ENCODE measurements around the gene TRPC4. TPM values are rescaled to one million over a fixed set of nuclear protein-coding genes. Genes with fewer than 3 reads are reported as not detected.

TRPC4 gene
- total RNA-seq, 1 experiment from 2014 or later = not detected

DNA sequence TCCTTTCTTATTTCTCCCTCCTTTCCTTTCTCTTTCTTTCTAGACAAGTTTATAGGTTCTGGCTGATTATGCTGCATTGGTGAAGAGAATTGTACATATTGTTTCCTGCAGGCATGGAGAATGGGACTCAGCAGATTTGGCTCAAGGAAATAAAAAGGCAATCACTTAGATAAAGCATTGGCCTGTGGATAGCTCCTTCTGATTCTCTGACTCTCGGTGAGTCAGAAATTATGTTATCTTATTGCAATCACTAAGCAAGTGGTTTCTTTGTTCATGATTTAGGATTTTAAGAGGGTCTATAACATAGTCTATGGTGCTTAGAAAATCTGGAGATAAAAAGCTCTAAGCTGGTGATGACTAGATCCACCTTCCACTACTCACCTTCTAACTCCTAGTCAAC is 217.0 kb downstream of the TRPC4 start:
- no peaks in the 10 kb centered on the region for H3K36me3 Mint-ChIP-seq (ENCODE audit: insufficient read depth, unreplicated experiment)
- intact Hi-C loops (cut with micrococcal nuclease) = no loop called here
- no peaks in the 10 kb centered on the region for H3K27me3 Mint-ChIP-seq (ENCODE audit: insufficient read depth, unreplicated experiment)
- DNase-seq (ENCODE audit: unreplicated experiment) = no peak
- H3K4me1 Mint-ChIP-seq (ENCODE audit: insufficient read depth, unreplicated experiment) = peaks cover 6% of the 10 kb centered on the region
- H3K9me3 Mint-ChIP-seq (ENCODE audit: unreplicated experiment) = no peaks in the 10 kb centered on the region
- TF ChIP-seq, protein P1, sequence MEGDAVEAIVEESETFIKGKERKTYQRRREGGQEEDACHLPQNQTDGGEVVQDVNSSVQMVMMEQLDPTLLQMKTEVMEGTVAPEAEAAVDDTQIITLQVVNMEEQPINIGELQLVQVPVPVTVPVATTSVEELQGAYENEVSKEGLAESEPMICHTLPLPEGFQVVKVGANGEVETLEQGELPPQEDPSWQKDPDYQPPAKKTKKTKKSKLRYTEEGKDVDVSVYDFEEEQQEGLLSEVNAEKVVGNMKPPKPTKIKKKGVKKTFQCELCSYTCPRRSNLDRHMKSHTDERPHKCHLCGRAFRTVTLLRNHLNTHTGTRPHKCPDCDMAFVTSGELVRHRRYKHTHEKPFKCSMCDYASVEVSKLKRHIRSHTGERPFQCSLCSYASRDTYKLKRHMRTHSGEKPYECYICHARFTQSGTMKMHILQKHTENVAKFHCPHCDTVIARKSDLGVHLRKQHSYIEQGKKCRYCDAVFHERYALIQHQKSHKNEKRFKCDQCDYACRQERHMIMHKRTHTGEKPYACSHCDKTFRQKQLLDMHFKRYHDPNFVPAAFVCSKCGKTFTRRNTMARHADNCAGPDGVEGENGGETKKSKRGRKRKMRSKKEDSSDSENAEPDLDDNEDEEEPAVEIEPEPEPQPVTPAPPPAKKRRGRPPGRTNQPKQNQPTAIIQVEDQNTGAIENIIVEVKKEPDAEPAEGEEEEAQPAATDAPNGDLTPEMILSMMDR (IDR thresholded peaks at IDR 0.05; ENCODE audit: unreplicated experiment) = no peak
- ChIA-PET POLR2A (no interaction called here), CTCF (no interaction called here)
- H3K4me3 Mint-ChIP-seq (ENCODE audit: unreplicated experiment) = no peak overlapping the region
- H3K27ac Mint-ChIP-seq (ENCODE audit: low read depth, unreplicated experiment) = no peak overlapping the region
- BruUV-seq (replicated peaks) = no TSS peak

DNA sequence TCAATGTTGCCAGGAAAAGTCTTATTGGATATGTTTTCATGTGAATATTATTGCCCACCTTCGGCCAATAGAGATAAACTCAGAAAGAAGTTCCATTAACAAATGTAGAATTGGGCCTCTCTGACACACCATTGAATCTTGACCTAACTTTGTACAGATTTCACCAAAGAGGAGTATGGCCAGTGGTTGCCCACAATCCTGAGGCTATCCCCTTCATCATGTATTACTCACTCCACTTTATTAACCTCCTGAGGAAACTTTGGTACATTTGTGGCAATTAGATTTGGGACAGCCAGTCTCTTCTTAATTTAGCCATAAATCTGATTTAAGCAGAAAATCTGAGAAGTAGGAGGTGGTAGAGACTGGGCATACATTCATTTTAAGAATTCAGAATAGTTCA is 217.7 kb downstream of the TRPC4 start:
- BruUV-seq (replicated peaks) = no TSS peak
- peaks cover 6% of the 10 kb centered on the region for H3K4me1 Mint-ChIP-seq (ENCODE audit: insufficient read depth, unreplicated experiment)
- CTCF ChIA-PET = no interaction called here
- DNase-seq (ENCODE audit: unreplicated experiment) = no peak
- intact Hi-C loops (cut with micrococcal nuclease) = no loop called here
- no peaks in the 10 kb centered on the region for H3K36me3 Mint-ChIP-seq (ENCODE audit: insufficient read depth, unreplicated experiment)
- no peaks in the 10 kb centered on the region for H3K27me3 Mint-ChIP-seq (ENCODE audit: insufficient read depth, unreplicated experiment)
- TF ChIP-seq, protein P1 (IDR thresholded peaks at IDR 0.05; ENCODE audit: unreplicated experiment) = no peak
- H3K4me3 Mint-ChIP-seq (ENCODE audit: unreplicated experiment) = no peak overlapping the region
- H3K27ac Mint-ChIP-seq (ENCODE audit: low read depth, unreplicated experiment) = no peak overlapping the region
- POLR2A ChIA-PET = no interaction called here
- no peaks in the 10 kb centered on the region for H3K9me3 Mint-ChIP-seq (ENCODE audit: unreplicated experiment)

DNA sequence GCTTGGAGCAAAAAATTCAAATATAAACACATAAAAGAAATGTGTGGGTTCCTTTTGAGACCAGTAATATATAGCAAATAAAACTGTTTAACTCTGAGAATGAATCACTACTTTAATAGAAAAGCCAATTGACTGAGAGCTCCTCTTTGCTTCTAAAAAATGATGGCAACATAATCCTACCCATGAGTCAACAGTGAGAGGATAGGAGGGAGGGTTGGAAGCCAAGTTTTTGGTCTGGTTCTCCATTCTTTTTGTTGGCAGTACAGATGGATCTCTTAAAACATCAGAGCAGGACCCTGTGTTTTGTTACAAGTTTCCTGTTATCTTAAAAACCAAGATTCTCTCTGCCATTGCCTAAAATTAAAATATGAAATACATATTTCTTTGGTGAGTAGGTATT is 221.0 kb downstream of the TRPC4 start:
- no peaks in the 10 kb centered on the region for H3K27me3 Mint-ChIP-seq (ENCODE audit: insufficient read depth, unreplicated experiment)
- intact Hi-C loops (cut with micrococcal nuclease) = loop anchor here (10.0 kb wide), 1 partner anchor 766 kb away; no protein-coding TSS in a partner anchor
- H3K36me3 Mint-ChIP-seq (ENCODE audit: insufficient read depth, unreplicated experiment) = no peaks in the 10 kb centered on the region
- no peaks in the 10 kb centered on the region for H3K9me3 Mint-ChIP-seq (ENCODE audit: unreplicated experiment)
- H3K4me1 Mint-ChIP-seq (ENCODE audit: insufficient read depth, unreplicated experiment) = no peaks in the 10 kb centered on the region
- ChIA-PET POLR2A (interaction anchor here (0.6 to 0.7 kb wide), 3 partner anchors 52 to 584 kb away, joined by 3 to 4 read pairs (median 3); no protein-coding TSS in a partner anchor), CTCF (interaction anchor here (0.6 to 1.0 kb wide), 2 partner anchors 10 to 1248 kb away, joined by 3 to 4 read pairs; no protein-coding TSS in a partner anchor)
- no peak overlapping the region for H3K4me3 Mint-ChIP-seq (ENCODE audit: unreplicated experiment)
- TF ChIP-seq, protein P1 (IDR thresholded peaks at IDR 0.05; ENCODE audit: unreplicated experiment) = no peak
- BruUV-seq (replicated peaks) = no TSS peak
- DNase-seq (ENCODE audit: unreplicated experiment) = peak; percentile 16
- no peak overlapping the region for H3K27ac Mint-ChIP-seq (ENCODE audit: low read depth, unreplicated experiment)

DNA sequence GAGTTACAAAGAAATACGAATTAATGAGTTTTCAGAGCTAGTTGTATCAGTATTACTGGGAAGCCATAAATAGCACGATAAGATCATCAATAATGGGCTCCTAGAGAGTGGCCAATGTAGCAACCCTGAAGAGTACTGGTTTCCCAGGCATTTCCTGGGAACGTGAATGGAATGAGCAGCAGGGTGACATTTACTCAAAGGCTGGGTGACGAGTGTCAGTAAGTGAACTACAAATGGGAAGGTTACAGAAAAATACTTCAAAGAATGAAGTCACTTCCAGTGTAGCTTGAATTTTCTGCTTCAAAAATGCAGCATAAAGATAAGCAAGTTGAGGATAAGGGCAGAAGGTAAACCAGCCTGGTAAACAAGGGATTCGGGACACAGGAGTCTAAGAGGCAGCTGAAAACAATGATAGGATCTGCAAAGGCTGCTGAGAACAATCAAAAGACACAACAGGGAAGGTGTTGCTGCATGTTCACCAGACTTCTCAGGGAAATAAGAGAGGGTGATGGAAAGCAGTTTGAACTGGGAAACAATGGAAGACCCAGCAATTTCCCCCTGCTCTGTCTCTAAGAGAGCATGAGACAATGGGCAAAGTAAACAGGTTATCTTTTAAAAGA is 222.4 kb downstream of the TRPC4 start:
- Mint-ChIP-seq H3K27me3 (ENCODE audit: insufficient read depth, unreplicated experiment) (no peaks in the 10 kb centered on the region), H3K36me3 (ENCODE audit: insufficient read depth, unreplicated experiment) (no peaks in the 10 kb centered on the region), H3K27ac (ENCODE audit: low read depth, unreplicated experiment) (no peak overlapping the region), H3K4me3 (ENCODE audit: unreplicated experiment) (no peak overlapping the region), H3K4me1 (ENCODE audit: insufficient read depth, unreplicated experiment) (no peaks in the 10 kb centered on the region), H3K9me3 (ENCODE audit: unreplicated experiment) (no peaks in the 10 kb centered on the region)
- intact Hi-C loops (cut with micrococcal nuclease) = loop anchor here (10.0 kb wide), 1 partner anchor 768 kb away; no protein-coding TSS in a partner anchor
- no TSS peak for BruUV-seq (replicated peaks)
- CTCF ChIA-PET = no interaction called here
- TF ChIP-seq, protein P1 (IDR thresholded peaks at IDR 0.05; ENCODE audit: unreplicated experiment) = no peak
- POLR2A ChIA-PET = no interaction called here
- no peak for DNase-seq (ENCODE audit: unreplicated experiment)
